GM19372 (cell line): Measurements from ENCODE around the gene TMEM184B.
"Not testable (repeated sequence)": the region's sequence is repeated elsewhere in the genome, so short reads cannot be mapped to it uniquely, and the experiment has no call there.

Experiments
- ATAC-seq: cut with Tn5 transposase; IDR thresholded peaks from one replicate; pipeline ENCODE4 v1.9.1; 2021; ENCODE audit warnings: mild to moderate bottlenecking, low read depth, moderate library complexity; ENCODE audit not compliant: unreplicated experiment

TMEM184B gene

DNA sequence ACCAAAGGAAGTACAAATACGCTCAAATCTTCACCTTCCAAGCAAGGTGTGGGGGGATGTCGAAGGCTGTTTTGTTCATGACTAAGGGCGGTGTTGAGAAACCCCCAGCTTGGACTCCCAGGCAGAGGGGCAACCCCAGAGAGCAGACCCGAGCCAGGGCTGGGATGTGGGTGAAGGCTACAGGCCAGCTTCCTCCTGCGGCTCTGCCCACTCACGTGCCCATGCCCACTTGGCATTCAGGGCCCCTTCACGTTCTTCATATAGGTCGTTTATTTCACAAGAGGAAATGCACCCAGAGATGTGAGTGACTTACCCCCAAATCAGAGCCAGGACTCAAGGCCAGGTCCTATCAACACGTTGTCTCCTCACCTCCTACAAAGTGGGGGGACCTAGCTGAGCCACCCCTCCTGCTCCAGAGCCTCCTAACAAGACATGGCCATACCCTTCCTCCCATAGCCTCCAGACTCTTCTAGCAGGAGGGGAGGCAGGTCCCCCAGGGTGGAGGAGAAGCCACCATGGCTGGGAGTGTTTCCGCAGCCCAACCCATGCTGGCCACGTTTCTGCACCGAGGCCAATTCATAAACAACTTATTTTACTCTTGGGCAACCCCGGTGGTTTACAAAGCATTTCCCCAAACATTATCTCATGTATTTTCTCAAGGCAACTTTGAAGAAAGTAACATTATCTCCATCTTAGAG, 22.0 kb downstream of the TMEM184B start:
- ATAC-seq, result no peak

GRCh38 chr22:38249803-38250642, 22.8 kb downstream of the TMEM184B start:
- ATAC-seq, result no peak

- ATAC-seq, result no peak
Measured at GRCh38 chr22:38249301-38249700, 23.5 kb downstream of the TMEM184B start.

DNA sequence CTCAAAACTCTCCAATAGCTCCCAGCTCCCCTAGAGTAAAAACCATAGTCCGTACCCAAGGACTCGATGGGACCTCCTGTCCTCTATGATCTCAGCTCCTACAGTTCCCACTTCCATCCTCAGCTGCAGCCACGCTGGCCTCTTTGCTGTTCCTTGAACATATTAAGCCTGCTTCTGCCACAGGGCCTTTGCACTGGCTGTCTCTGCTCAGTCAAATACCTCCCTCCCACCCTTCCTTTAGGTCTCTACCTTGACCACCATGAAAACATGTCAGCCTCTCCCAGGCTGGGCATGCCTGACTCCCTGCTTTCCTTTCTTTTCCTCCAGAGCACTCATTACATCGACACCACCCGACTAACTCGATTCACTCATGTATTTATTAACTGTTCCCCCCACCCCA, 24.5 kb downstream of the TMEM184B start:
- ATAC-seq, result no peak

DNA sequence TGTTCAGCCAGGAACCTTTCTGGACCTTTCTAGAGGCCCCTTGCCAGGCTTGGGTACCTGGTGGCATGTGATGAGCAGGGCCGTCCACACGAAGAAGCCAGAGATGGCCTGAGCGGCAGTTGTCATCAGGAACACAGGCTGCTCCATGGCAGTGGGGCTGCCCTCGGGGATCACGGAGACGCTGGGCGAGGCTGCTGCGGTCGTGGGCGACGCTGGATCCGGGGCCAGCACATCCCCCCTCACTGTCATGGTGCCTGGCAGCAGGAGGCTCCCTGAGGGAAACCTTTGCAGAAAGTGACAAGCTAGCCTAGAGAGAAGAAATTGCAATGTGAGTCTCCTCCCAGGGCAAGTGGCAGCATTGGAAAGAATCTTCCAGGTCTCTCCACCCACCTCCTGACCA, 25.1 kb downstream of the TMEM184B start:
- no peak for ATAC-seq

GRCh38 chr22:38246692-38247091, 26.1 kb downstream of the TMEM184B start:
- no peak for ATAC-seq

DNA sequence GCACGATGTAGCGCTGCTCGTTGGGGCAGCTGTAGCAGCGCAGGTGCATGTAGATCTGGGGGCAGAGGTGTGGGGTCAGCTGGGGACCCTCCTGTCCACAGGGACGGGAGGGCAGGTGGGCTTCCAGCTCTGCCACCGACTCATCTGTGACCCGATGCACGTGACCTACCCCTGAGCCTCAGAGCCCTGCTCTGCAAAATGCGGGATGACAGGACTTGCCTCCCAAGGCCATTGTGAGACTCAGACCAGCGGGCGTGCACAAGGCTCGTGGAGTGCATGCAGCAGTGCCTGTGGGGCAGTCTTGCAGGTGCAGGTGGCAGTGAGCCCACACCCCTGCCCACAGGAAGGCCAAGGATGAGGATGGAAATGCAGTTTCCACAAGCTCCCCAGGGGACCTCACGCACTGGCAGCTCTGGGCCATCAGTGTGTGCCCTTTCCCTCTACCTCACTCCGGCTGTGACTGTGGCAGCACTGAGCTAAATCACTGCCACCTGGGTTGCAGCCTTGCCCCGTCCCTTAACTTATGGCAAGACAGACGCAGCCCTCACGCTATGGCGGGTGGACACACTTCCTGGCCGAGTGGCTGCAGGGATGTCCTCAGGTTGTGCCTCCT, 26.7 kb downstream of the TMEM184B start:
- ATAC-seq, result no peak

GRCh38 chr22:38244106-38244505, 28.7 kb downstream of the TMEM184B start:
- no peak for ATAC-seq

DNA sequence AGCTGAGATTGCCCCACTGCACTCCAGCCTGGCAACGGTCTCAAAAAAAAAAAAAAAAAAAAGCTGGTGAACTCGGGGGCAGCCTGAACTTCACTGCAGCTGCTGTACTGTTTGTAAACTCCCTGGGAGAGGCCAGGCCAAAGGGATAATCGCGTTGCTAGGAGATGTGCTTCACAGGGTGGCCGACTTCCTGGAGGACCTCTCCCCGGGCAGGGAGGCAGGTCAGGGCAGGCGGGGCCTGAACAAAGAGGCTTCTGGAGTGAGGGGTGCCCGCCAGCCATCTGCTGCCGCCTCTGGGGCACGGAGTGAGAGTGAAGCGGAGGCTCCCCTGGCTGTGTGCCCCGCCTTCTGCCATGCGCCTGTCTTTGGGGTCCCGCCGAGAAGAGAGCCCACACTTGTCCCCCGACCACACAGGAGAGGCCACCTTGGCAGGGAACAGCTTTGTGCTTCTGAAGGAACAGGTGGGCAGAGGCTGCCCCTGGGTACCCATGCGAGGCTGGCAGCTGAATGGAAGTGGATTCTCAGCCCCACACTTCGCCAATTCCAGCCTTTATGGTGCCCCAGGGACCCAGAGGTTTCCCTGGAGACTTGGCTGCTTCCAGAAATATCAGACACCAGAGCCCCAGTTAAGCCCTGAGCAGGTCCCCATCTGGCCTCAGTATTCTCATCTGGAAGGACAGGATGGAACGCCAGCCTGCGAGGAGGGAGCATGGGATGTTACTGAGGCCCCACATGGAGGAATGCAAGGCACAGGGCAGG, 29.6 kb downstream of the TMEM184B start:
- no peak for ATAC-seq

- ATAC-seq, result no peak
Measured at GRCh38 chr22:38240734-38241252, 32.0 kb downstream of the TMEM184B start.

DNA sequence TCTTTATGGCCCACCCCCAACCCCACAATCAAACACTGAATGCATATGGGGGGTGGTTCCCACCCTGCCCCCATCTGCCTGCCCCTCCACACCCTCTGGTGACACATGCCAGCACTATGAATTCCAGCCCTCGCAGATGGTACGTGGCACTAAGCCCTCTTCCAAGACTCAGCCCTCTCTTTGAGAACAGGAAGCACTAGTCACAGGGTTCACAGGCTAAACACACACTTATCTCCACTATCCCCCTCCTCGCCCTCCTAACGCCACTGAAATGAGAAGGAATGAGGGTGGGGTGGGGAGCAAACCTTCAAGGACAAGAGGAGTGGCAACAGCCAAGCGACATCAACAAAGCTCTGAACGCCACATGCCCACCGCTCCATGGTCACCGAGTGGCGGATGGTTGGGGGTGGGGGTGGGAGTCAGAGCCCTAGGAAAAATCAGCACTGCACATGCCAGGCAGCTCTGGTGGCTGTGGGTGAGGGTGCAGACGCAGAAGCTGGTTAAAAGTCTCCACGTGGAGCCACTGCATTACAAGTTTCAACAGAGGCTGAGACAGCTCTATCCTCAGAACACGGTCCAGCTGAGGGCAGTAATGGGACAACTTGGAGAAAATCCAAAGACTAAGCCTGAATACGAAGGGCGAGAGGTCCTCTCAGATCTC, 33.6 kb downstream of the TMEM184B start:
- no peak for ATAC-seq

GRCh38 chr22:38238519-38239071, 34.2 kb downstream of the TMEM184B start:
- no peak for ATAC-seq

DNA sequence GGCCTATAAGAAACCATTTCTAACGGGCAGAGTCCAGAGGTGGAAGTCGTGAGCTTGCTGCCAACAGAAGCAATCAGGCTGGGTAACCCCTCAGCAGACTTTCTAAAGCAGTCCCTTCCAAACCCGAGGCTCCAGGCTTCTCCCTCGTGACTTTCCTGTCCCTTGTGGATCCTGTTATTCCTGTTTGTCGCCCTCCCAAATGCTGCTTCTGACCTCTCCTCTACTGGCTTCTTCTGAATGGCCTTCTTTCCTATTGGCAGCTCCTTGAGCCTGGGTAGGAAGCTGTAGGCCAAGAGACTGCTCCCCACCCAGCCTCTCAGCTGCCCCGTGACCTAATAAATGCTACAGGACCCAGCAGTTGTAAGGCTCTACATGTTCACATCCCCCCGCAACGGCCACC, 36.0 kb downstream of the TMEM184B start:
- ATAC-seq, result no peak

- ATAC-seq, result no peak
Measured at GRCh38 chr22:38235240-38235850, 37.5 kb downstream of the TMEM184B start.

DNA sequence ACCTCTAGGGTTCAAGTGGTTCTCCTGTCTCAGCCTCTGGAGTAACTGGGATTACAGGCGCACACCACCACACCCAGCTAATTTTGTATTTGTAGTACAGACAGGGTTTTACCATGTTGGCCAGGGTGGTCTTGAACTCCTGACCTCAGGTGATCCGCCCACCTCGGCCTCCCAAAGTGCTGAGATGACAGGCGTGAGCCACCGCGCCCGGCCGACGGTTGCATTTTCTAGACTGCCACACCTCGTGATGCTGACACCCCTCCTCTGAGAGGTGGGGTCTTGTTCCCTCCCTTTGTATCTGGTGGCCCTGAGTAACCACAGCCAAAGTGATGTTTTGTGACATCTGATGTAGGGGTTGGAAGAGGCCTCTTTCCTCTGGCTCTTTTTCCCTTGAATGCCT, 39.0 kb downstream of the TMEM184B start:
- not testable (repeated sequence) for ATAC-seq

DNA sequence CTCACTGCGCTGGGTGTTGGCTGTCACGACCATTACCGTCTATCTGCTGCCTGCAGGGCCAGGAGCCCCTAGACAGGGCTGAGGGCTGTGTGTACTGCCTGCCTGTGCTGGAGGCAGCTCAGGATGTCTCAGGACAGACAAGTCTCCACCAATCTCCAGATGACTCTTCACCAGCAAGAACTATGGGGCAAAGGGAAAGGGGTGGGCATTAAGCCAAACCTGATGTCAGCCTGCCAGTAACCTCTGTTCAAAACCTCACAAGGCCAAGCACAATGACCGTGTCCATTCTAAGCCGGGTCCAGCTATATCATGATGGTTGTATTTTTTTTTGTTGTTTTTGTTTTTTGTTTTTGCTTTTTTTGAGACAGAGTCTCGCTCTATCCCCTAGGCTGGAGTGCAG, 39.4 kb downstream of the TMEM184B start:
- no peak for ATAC-seq

GRCh38 chr22:38232196-38232595, 40.6 kb downstream of the TMEM184B start:
- no peak for ATAC-seq

DNA sequence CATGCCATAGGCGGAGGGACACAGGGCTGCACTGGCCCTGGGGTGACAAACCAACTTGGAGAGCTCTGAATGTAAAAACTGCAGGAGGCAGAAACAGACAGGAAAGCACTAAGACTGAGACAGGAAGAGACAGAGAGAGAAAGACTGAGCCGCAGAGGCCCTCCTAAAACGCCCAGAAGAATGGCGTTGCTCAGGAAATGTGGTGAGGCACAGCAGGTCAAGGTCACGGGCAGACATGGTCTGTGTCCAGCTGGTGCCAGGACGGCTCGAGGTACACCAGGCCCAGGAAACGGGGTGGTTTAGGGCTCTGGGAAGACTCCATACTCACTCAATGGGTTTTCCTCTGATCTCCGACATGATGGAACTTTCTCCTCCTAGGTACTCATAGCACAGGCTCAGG, 41.9 kb downstream of the TMEM184B start:
- ATAC-seq, result no peak

- no peak for ATAC-seq
Measured at GRCh38 chr22:38230108-38230825, 42.5 kb downstream of the TMEM184B start.
